ENCODE data around the gene RHOV. TPM values are rescaled to one million over a fixed set of nuclear protein-coding genes. Genes with fewer than 3 reads are reported as not detected.

RHOV gene
- total RNA-seq, 1 donor from 2014 or later, result 3.6 TPM

DNA sequence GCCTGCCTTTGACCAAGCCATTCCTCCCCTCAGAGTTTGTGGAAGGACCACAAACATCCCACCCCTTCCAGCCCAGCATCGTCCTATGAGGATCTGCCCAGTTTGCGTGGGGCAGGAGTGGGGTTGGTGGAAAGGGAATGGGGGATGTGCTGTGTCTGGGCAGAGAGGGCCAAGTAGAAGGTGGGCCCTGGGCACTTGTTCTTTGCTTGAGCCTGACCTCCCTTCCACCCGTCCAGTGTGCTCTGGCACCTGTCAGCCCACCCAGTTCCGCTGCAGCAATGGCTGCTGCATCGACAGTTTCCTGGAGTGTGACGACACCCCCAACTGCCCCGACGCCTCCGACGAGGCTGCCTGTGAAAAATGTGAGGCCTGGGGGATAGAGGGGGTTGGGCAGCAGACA lies 19.9 kb downstream of the RHOV start:
- DNase-seq (ENCODE audit: low read depth), result no peak
- Histone ChIP-seq H3K4me3 (ENCODE audit: low read depth, low read length) (no peak overlapping the region), H3K36me3 (ENCODE audit: control insufficient read depth, insufficient read depth, low read length) (peaks cover 3% of the 10 kb centered on the region), H3K27me3 (ENCODE audit: control insufficient read depth, insufficient read depth, low read length) (no peaks in the 10 kb centered on the region)
- TF ChIP-seq, protein P1, sequence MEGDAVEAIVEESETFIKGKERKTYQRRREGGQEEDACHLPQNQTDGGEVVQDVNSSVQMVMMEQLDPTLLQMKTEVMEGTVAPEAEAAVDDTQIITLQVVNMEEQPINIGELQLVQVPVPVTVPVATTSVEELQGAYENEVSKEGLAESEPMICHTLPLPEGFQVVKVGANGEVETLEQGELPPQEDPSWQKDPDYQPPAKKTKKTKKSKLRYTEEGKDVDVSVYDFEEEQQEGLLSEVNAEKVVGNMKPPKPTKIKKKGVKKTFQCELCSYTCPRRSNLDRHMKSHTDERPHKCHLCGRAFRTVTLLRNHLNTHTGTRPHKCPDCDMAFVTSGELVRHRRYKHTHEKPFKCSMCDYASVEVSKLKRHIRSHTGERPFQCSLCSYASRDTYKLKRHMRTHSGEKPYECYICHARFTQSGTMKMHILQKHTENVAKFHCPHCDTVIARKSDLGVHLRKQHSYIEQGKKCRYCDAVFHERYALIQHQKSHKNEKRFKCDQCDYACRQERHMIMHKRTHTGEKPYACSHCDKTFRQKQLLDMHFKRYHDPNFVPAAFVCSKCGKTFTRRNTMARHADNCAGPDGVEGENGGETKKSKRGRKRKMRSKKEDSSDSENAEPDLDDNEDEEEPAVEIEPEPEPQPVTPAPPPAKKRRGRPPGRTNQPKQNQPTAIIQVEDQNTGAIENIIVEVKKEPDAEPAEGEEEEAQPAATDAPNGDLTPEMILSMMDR (IDR thresholded peaks at IDR 0.05; ENCODE audit: insufficient read depth, low read length, poor library complexity, severe bottlenecking), result no peak

DNA sequence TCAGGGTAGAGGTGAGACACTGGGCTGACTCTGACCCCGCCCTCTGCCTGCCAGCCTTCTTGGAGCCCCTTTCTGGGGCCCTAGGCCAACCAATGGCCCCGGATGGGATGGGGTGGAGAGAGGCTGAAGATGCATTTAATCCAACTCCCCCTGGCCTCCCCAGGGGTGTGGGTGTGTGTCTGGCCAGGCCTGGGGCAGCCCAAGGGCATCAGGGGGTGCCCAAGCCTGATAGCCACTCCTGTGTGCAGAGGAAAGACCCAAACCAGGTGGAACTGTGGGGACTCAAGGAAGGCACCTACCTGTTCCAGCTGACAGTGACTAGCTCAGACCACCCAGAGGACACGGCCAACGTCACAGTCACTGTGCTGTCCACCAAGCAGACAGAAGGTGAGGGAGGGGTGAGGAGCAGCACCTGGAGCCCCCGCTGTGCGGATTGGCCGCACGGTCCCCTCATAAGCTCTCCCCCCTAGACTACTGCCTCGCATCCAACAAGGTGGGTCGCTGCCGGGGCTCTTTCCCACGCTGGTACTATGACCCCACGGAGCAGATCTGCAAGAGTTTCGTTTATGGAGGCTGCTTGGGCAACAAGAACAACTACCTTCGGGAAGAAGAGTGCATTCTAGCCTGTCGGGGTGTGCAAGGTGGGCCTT lies 20.7 kb downstream of the RHOV start:
- TF ChIP-seq, protein P1 (IDR thresholded peaks at IDR 0.05; ENCODE audit: insufficient read depth, low read length, poor library complexity, severe bottlenecking), result no peak
- H3K27me3 ChIP-seq (ENCODE audit: control insufficient read depth, insufficient read depth, low read length), result no peaks in the 10 kb centered on the region
- peaks cover 3% of the 10 kb centered on the region for H3K36me3 ChIP-seq (ENCODE audit: control insufficient read depth, insufficient read depth, low read length)
- no peak overlapping the region for H3K4me3 ChIP-seq (ENCODE audit: low read depth, low read length)
- DNase-seq (ENCODE audit: low read depth), result no peak

DNA sequence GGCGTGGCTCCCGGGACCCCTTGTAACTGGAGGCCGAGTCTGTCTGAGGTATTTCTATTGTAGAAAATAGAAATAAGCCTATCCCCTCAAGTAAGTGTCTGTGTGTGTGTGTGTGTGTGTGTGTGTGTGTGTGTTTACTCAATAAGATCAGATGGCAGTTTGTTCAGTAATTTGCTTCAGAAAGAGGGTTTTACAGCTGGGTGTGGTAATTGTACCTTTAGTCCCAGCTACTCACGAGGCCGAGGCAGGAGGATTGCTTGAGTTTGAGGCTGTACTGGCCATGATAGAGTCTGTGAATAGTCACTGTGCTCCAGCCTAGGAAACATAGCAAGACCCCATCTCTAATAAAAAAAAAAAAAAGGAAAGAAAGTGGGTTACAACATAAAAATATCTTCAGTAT lies 21.5 kb downstream of the RHOV start:
- TF ChIP-seq, protein P1 (IDR thresholded peaks at IDR 0.05; ENCODE audit: insufficient read depth, low read length, poor library complexity, severe bottlenecking), result no peak
- H3K27me3 ChIP-seq (ENCODE audit: control insufficient read depth, insufficient read depth, low read length), result no peaks in the 10 kb centered on the region
- DNase-seq (ENCODE audit: low read depth), result no peak
- no peak overlapping the region for H3K4me3 ChIP-seq (ENCODE audit: low read depth, low read length)
- H3K36me3 ChIP-seq (ENCODE audit: control insufficient read depth, insufficient read depth, low read length), result peaks cover 3% of the 10 kb centered on the region

DNA sequence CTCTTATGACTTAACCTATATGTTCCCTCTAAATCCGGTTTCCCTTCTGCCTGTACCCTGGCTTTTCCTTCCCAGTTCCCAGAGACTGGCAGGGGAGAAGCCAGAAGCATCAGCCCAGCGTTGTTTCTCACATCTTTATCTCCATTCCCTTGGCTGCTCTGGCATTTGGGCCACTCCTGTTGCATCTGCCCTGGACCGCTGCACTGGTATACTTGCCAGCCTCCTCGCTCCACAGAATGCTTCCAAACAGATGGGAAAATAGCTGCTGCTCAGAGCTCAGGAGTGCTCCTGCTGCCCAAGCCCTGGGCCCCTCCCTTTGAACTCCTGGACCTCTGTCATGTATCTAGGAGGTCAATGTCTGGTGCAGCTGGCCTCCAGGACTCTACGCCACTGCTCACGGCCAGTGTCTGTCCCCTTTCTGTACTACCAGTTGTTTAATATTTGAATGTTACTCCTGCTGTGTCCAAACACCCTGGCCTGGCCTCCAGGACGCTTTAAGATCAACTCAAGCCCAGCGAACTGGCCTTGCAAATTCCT lies 23.4 kb downstream of the RHOV start:
- no peak for DNase-seq (ENCODE audit: low read depth)
- H3K36me3 ChIP-seq (ENCODE audit: control insufficient read depth, insufficient read depth, low read length), result no peaks in the 10 kb centered on the region
- no peaks in the 10 kb centered on the region for H3K27me3 ChIP-seq (ENCODE audit: control insufficient read depth, insufficient read depth, low read length)
- no peak overlapping the region for H3K4me3 ChIP-seq (ENCODE audit: low read depth, low read length)
- TF ChIP-seq, protein P1 (IDR thresholded peaks at IDR 0.05; ENCODE audit: insufficient read depth, low read length, poor library complexity, severe bottlenecking), result no peak

DNA sequence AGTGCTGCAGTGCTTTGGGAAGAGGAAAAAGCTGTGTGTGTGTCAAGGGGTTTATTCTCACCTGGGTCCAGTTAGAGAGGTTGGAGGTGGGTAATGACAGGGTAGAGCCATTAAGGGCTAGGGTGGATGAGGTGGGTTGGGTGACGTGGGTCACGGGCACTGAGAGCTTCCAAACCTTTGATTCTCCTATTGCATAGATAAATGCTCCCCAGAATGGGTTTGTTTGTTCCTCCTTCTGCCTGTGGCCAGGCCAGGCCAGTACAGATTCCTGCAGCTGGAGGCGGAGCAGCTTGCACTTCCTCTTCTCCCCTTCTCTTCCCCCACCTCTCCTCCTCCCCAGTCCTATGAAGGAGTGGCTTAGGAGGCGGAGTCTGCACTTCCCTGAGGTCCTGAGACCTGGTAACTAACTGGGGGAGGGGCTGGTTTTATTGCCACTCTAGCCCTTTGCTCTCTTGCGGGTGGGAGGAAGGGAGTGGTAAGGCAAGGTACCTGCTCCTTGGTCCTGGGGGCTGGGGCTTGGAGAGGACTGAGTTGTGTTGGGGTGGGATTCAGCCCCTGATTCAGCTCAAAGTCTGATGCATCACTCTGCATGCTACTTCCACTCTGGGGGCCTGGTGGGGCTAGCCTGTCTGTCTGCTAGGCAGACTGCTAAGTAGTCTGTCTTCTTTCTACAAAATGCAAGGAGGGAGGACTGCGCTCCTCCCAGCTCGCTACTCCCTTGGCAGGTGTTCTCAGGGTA lies 26.6 kb downstream of the RHOV start:
- peak; percentile 70 for DNase-seq (ENCODE audit: low read depth)
- TF ChIP-seq, protein P1 (IDR thresholded peaks at IDR 0.05; ENCODE audit: insufficient read depth, low read length, poor library complexity, severe bottlenecking), result no peak
- no peaks in the 10 kb centered on the region for H3K36me3 ChIP-seq (ENCODE audit: control insufficient read depth, insufficient read depth, low read length)
- H3K27me3 ChIP-seq (ENCODE audit: control insufficient read depth, insufficient read depth, low read length), result no peaks in the 10 kb centered on the region
- no peak overlapping the region for H3K4me3 ChIP-seq (ENCODE audit: low read depth, low read length)

All from kidney epithelial cell (primary cell).